Esophagus mucosa (tissue), 1 donor: ENCODE data around the gene NAIF1. TPM values are rescaled to one million over a fixed set of nuclear protein-coding genes. Genes with fewer than 3 reads are reported as not detected.
"Not testable (repeated sequence)": the region's sequence is repeated elsewhere in the genome, so short reads cannot be mapped to it uniquely, and the experiment has no call there.

Experiments
- ATAC-seq: fragments of 200-7000 bp; cut with Tn5 transposase; one replicate; pipeline ENCODE4 v1.9.1; 2020
- total RNA-seq: library from RNA; stranded (reverse); gene quantifications from one replicate; pipeline ENCODE4 v1.2.4, GENCODE V29; 2023
- donor health status: DM: yes; HTN: yes; CAD: no.

The NAIF1 gene
- total RNA-seq, 1 donor from 2014 or later, result 7.1 TPM

DNA sequence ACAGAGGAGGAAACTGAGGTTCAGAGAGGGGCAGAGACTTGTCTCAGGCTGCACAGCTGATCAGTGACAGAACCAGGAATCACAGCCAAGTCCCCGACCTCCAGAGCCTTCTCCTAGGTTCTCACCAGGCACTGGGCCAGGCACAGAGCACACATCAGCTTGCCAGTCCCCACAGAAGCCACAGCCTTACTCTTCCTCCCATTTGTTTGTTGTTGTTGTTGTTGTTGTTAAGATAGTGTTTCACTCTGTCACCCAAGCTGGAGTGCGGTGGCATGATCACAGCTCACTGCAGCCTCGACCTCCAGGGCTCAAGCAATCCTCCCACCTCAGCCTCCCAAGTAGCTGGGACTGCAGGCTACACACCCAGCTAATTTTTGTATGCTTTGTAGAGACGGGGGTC lies 41.4 kb downstream of the NAIF1 start:
- ATAC-seq, result no peak

DNA sequence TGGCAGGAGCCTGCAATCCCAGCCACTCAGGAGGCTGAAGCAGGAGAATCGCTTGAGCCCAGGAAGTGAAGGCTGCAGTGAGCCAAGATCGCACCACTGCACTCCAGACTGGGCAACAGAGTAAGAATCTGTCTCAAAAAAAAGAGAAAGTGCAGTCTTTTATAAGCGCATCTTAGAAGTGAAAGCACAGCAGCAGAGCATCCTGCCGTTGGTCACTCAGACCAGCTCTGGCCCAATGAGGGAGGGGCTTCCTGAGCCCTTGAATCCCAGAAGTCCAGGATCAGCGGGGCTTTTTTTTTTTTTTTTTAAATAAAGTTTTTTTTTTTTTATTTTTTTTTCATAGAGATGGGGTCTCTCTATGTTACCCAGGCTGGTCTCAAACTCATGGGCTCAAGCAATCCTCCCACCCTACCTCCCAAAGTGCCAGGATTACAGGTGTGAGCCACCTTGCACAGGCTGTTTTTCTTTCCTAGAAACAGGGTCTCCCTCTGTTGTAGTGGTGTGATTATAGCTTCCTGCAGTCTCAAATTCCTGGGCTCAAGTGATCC lies 42.3 kb downstream of the NAIF1 start:
- ATAC-seq, result no peak

GRCh38 chr9:128023671-128024070 lies 43.4 kb downstream of the NAIF1 start:
- ATAC-seq, result not testable (repeated sequence)

- peak; percentile 6 for ATAC-seq
Measured at GRCh38 chr9:128022886-128023285, 44.2 kb downstream of the NAIF1 start.

DNA sequence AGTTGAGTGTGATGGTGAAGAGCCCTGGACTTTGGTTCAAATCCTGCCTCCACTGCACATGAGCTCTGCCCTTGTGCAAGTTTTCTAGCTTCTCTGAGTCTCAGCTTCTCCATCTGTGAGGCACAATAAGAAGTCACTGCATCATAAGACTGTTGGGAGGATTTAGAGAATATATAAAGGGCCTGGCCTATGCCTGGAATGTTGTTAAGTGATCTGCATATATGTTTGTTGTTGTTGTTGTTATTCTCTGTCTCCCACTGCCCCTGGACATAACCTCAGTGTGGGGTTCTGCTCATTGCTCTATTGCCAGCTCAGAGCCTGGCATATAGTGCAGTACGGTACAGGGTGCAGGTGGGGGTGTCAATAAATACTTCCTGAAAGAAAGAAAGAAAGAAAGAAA lies 46.0 kb downstream of the NAIF1 start:
- ATAC-seq, result no peak

DNA sequence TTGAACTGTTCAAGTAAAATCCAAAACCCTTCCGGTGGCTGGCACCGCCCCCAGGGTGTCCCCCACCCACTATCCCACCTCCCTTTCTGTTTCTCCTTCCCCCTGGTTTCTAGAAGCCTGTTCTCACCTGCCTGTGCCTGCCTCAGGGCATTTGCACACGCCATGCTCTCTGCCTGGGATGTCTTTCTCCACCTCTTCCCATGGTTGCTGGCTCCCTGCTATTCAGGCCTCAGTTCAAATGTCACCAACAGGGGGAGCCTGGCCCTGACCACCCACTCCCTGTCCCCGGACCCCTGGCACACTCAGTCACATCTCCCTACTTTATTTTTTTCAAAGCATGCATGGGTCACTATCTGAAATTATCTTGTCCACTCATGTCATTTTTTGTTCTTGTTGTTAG lies 46.4 kb downstream of the NAIF1 start:
- ATAC-seq, result no peak

GRCh38 chr9:128015696-128016095 lies 51.4 kb downstream of the NAIF1 start:
- ATAC-seq, result no peak

Other genes starting within 250 kb of the NAIF1 start
- 14.3 TPM for gene ENG, start 212.7 kb downstream of the NAIF1 start, total RNA-seq
- gene AK1, start 189.6 kb downstream of the NAIF1 start, total RNA-seq, result 39.9 TPM
- 13.0 TPM for gene ST6GALNAC6, start 167.7 kb downstream of the NAIF1 start, total RNA-seq
- 11.4 TPM for gene ST6GALNAC4, start 150.3 kb downstream of the NAIF1 start, total RNA-seq
- gene PIP5KL1, start 136.5 kb downstream of the NAIF1 start, total RNA-seq, result 4.3 TPM
- gene DPM2, start 129.5 kb downstream of the NAIF1 start, total RNA-seq, result 25.7 TPM
- 108 TPM for gene EEIG1, start 86.3 kb downstream of the NAIF1 start, total RNA-seq
- gene SLC25A25, start 912 bp upstream of the NAIF1 start, total RNA-seq, result 15.2 TPM
- gene PTGES2, start 60.4 kb upstream of the NAIF1 start, total RNA-seq, result 52.0 TPM
- 525 TPM for gene LCN2, start 82.1 kb upstream of the NAIF1 start, total RNA-seq
- 56.1 TPM for gene BBLN, start 92.9 kb upstream of the NAIF1 start, total RNA-seq
- gene CIZ1, start 124.3 kb upstream of the NAIF1 start, total RNA-seq, result 85.2 TPM
- gene DNM1, start 136.1 kb upstream of the NAIF1 start, total RNA-seq, result 2.2 TPM
- 68.3 TPM for gene GOLGA2, start 208.7 kb upstream of the NAIF1 start, total RNA-seq
- gene SWI5, start 209.0 kb upstream of the NAIF1 start, total RNA-seq, result 24.8 TPM